HepG2 (cell line): ENCODE measurements around the gene MFRP.

Source experiments
- MTF2 ChIP-seq: sonication (generic); formaldehyde crosslinking; IDR thresholded peaks from 2 replicates; pipeline ENCODE4 v1.5.0; 2020; ENCODE audit warnings: missing genetic modification reagents, borderline replicate concordance
- ZNF263 ChIP-seq: sonication (generic); formaldehyde crosslinking; IDR thresholded peaks from 2 replicates; pipeline ENCODE4 v1.4.0; 2020; ENCODE audit warnings: missing genetic modification reagents

GRCh38 chr11:119351232-119351631 lies 4.7 kb upstream of the MFRP start:
- TF ChIP-seq MTF2: no peak
- no peak for TF ChIP-seq ZNF263 (CRISPR knock-in tag)
